ENCODE results near the gene FBXO24.

DNA sequence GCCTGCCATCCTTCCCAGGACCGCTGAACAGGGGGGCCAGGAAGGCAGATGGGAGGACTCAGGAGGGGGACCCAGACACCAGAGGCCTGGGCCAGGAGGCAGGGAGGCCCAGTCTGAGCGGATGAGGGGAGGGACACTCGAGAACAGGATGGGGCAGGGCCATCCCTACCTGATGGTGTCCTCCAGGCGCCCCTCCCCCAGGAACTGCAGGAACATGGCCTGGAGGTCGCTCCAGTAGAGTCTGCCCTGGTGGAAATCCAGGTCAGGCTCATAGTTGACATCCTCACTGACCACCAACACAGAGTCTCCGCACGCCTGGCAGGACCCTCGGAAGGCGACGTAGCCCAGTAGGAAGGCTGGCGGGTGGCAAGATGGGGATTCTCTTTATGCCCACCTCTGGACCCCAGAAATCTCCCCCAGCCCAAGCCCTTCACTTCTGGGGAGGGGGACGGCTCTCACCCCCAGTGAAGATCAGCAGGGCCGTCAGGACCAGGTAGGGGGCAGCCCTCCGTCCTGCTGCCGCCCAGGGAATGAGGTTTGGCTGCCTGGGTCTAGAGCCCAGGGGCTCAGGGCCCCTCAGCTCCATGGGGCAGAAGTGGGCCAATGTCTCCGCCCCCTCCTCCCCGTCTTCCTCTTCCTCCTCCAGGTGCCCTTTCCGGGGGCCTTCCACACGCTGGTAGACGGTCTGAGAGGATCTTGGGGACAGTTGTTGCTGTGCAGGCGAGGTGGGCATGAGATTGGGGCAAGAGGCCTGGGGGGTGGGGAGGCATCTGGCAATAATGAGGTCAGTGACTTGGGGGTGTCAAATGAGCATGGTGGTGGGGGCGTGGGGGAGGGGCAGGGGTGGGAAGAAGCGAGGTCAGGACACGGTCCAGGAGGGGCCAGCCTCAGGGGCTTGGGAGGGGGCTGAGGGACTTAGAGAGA lies 54.7 kb downstream of the FBXO24 start:
- TF ChIP-seq, protein P1, sequence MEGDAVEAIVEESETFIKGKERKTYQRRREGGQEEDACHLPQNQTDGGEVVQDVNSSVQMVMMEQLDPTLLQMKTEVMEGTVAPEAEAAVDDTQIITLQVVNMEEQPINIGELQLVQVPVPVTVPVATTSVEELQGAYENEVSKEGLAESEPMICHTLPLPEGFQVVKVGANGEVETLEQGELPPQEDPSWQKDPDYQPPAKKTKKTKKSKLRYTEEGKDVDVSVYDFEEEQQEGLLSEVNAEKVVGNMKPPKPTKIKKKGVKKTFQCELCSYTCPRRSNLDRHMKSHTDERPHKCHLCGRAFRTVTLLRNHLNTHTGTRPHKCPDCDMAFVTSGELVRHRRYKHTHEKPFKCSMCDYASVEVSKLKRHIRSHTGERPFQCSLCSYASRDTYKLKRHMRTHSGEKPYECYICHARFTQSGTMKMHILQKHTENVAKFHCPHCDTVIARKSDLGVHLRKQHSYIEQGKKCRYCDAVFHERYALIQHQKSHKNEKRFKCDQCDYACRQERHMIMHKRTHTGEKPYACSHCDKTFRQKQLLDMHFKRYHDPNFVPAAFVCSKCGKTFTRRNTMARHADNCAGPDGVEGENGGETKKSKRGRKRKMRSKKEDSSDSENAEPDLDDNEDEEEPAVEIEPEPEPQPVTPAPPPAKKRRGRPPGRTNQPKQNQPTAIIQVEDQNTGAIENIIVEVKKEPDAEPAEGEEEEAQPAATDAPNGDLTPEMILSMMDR (conservative IDR thresholded peaks at IDR 0.05; ENCODE audit: low read length), result no peak
- TF ChIP-seq EZH2phosphoT487 (IDR thresholded peaks at IDR 0.05; ENCODE audit: borderline replicate concordance), result no peak

All from Loucy (cell line).